K562 (cell line): Measurements from ENCODE around the gene RNF168.
"Not testable (repeated sequence)": the region's sequence is repeated elsewhere in the genome, so short reads cannot be mapped to it uniquely, and the experiment has no call there.

Experiments used
- GATAD2B ChIP-seq: fragments of 450-650 bp; IDR thresholded peaks from 2 replicates; pipeline ENCODE4 v1.6.1; 2017; ENCODE audit warnings: mild to moderate bottlenecking, borderline replicate concordance
- RCOR1 ChIP-seq, 2 experiments: IDR thresholded peaks; 2 replicates each; pipeline ENCODE4 v1.6.1; 2012; ENCODE audit warnings: low read depth in 2 of 2, low read length in 2 of 2, borderline replicate concordance in 1 of 2, improper control_type of control experiment in 1 of 2
- ZNF274 ChIP-seq: IDR thresholded peaks from 2 replicates; pipeline ENCODE4 v1.6.1; 2011; ENCODE audit warnings: low read depth, mild to moderate bottlenecking, low read length, moderate library complexity, borderline replicate concordance
- TF ChIP-seq, protein P1 (sequence below), 3 experiments: IDR thresholded peaks in 2 of 3; conservative IDR thresholded peaks in 1 of 3; 2 replicates each; pipeline ENCODE4 v1.5.1; 2011 to 2012; ENCODE audit warnings: low read length in 3 of 3, mild to moderate bottlenecking in 3 of 3, control low read depth in 2 of 3, improper control_type of control experiment in 1 of 3, inconsistent platforms in 1 of 3, low read depth in 1 of 3, mixed read lengths in 1 of 3, moderate library complexity in 1 of 3; ENCODE audit not compliant: insufficient read depth in 2 of 3

GRCh38 chr3:196511108-196511507, 7.5 kb upstream of the RNF168 start:
- TF ChIP-seq, protein P1, sequence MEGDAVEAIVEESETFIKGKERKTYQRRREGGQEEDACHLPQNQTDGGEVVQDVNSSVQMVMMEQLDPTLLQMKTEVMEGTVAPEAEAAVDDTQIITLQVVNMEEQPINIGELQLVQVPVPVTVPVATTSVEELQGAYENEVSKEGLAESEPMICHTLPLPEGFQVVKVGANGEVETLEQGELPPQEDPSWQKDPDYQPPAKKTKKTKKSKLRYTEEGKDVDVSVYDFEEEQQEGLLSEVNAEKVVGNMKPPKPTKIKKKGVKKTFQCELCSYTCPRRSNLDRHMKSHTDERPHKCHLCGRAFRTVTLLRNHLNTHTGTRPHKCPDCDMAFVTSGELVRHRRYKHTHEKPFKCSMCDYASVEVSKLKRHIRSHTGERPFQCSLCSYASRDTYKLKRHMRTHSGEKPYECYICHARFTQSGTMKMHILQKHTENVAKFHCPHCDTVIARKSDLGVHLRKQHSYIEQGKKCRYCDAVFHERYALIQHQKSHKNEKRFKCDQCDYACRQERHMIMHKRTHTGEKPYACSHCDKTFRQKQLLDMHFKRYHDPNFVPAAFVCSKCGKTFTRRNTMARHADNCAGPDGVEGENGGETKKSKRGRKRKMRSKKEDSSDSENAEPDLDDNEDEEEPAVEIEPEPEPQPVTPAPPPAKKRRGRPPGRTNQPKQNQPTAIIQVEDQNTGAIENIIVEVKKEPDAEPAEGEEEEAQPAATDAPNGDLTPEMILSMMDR (IDR thresholded peaks at IDR 0.05 in 2 of 3, conservative IDR thresholded peaks at IDR 0.05 in 1 of 3; ENCODE audit: insufficient read depth in 2 of 3, low read depth in 1 of 3, low read length in 3 of 3) = not testable (repeated sequence)
- not testable (repeated sequence) for TF ChIP-seq ZNF274; RCOR1 (IDR thresholded peaks at IDR 0.05; ENCODE audit: borderline replicate concordance in 1 of 2, low read depth in 2 of 2, low read length in 2 of 2); GATAD2B
